C4-2B (cell line): Measurements from ENCODE around the gene IFNGR2.

Experiments used
- CTCF ChIP-seq: fragments of 450-650 bp; conservative IDR thresholded peaks from 2 replicates; pipeline ENCODE4 v1.5.1; 2017; ENCODE audit warnings: mild to moderate bottlenecking
- ZFX ChIP-seq: fragments of 450-650 bp; IDR thresholded peaks from 2 replicates; pipeline ENCODE4 v1.6.1; 2017

- TF ChIP-seq CTCF (peak; percentile 82), ZFX (no peak)
Observed at GRCh38 chr21:33374450-33375096, 28.6 kb upstream of the IFNGR2 start.
